T1000 (cell line): Measurements from ENCODE around the gene TEX47.

ENCODE experiments used
- DNase-seq: peaks from one replicate; lab custom pipeline; 2025; ENCODE audit warnings: mixed read lengths; lab: John Stamatoyannopoulos, UW

The TEX47 gene

DNA sequence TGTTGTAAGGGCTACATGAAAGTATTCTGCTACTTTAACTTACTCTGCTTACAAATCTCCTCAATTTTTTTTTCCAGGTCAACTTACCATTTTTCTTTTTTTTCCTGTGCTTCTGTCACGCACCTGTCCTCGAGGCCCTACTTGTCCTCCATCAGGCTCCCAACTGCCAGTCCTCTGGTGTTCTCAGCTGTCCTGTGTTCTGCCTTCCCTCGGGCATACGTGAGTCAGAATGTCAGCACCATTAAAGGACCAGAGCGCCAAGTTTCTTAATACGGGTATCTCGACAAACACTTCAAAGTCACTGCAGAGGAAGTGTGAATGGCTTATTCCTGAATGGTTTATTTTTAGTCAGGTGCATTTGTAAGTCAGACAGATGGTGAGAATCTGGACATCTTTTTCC, at the start of gene TEX47:
Gene TEX47 (minus strand): TSS at position 185 of the 400 bp plus-strand sequence. CDS start 795 bp downstream, outside the sequence.
- DNase-seq: no peak

DNA sequence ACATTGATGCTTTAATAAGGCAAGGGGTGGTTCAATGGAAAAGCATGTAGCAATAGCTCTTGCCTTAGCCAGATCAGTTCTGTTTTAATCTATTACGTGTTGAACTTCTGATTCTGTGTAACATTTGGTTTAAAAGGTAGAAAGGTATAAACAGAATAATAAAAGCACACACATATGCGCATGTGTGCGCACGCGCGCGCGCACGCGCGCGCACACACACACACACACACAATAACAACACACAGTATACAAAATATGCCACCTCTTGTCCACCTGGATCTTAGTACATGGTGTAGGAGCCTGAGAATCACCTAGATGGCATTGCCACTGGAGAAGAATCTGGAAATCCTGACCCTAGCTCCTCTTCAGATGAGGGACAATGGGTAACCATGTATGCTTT, 49.6 kb upstream of the TEX47 start:
- no peak for DNase-seq

DNA sequence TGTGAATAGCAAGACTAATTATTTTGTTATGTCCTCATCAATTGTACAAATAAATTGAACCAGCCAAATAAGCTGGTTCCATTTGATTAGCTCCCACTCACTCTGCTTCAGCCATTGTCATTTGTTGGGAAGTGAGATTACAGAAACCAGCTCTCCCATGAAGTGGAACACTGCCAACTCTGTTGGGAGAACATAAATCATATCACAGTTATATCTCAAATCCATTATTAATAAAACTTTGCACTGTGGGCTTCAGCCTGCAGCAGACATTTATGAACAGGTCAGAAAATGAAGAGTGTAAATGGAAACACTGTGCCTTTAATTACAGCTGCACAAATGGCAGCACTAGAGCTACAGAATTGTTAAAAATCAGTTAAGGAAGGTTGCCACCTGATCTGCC, 46.7 kb upstream of the TEX47 start:
- no peak for DNase-seq

DNA sequence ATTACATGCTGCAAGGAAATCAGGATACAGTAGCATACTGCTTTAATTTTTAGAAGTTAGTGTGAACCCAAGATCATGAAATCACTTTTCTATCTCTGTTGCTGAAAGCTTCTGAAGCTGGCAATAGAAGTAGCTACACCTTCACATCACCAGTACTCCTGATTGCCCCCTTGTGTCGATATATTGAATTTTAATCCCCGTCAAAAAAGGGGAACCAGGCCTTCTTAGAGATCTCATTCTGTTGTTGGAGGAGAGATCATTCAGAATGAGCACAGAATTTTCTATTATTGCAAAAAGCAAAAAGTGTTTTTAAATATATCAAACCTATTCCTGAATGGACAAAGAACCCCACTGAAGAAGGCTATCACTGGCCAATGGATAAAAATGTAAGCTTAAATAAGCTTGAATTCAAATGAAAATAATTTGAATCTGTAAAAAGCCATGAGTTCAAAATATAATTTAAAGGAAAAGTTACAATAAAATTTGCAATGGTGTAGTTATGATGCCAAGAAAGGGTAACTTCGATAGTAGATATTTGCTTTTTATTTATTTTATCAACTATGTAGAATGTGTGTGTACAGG, 39.7 kb upstream of the TEX47 start:
- DNase-seq: no peak

DNA sequence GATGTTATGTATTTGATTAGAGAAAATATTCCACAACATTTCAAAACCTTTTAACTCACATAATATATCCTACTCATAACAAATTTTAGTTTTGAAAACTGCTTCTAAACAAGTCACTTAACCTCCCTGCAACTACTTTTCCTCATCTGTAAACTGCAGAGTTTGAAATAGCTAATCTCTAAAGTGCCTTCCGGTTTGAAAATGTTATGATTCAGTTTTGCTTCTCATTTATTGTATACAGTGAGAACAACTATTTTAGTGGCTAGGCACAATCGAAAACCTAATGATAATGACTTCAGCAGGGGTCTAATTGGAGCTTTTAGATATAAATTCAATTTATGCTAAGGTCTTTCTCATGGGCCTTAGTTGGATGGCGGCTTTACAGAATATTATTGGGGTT, 30.7 kb upstream of the TEX47 start:
- no peak for DNase-seq

DNA sequence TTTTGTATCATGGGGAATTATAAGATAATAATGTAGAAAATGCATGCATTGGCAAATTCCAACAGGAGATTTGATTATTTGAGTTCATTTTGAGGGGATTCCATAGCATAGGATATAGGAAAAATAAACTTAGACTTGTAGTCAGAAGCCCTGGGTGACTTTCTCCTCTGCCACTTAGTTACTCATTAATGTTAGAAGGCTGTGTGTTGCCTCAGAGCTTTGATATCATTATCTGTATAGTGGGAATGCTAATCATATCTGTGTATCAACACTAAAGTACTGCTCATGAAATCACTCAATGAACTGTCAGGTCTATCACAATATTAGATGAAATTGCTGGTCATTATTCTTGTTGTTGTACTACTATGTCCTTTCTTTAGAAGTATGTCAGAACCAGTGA, 23.0 kb upstream of the TEX47 start:
- DNase-seq: no peak

DNA sequence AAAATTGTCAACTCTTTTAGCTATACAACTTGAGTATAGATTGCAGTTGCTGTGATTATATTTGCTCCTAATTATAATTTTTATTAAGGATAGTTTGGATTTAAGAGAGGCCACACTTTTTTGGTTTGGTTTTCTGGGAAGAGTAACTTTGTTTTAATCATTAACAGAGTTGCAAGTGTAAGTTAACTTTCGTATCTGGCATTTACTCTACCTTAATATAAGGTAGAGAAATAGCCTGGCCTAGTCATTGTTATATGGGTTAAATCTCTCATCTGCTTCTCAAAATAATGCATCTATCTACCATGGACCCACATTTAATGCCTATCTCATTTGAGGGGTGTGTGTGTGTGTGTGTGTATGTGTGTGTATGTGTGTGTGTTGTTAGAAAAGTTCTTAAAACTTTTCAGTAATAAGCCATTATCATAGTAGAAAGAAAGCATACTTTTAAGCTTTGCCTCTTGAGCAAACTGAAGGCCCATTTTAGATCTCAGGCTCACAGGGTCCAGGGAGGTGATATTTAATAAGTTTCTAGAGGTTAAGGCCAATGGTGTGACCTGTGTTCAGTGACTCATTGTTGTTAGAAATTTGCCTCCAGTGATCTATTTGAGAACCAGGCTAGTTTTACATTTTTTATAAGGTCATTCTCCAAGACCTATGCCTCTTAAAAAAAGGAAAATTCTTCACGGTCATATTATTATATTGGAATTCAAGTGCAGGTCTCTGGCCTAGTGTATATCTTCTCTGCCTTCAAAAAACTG, 10.9 kb upstream of the TEX47 start:
- DNase-seq: no peak

DNA sequence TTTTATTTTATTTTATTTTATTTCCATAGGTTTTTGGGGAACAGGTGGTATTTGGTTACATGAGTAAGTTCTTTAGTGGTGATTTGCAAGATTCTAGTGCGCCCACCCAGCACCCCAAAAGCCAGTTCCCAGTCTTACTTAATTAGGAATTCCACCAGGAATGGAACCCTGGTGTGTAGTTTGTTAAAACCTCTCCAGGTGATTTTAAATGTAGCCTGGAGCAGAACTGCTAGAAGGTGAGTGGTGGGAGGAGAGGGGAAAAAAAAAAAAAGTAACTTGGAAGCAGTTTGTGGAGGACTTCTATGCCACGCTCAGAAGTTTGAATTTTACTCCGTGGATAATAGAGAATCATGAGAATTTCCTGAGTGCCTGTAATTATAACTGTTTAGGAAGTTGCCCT, 5.5 kb upstream of the TEX47 start:
- DNase-seq: no peak

DNA sequence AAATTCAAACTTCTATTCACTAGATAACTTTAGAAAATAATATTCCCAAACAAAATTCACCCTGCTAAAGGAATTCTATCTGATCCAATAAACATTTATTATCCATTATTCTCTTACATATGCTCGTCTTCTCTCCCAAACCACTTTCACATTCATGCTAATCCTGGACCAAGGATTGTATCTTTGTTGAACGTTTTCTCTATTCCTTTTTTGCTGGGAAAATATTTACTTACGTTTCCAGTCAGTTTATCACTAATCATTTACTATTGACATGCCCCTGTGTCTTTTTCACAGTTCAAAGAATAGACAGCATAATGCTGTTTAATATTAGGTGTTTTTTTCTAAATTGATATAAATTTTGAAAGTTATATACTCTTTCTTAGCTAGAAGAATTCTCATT, 3.2 kb downstream of the TEX47 start:
- DNase-seq: no peak

DNA sequence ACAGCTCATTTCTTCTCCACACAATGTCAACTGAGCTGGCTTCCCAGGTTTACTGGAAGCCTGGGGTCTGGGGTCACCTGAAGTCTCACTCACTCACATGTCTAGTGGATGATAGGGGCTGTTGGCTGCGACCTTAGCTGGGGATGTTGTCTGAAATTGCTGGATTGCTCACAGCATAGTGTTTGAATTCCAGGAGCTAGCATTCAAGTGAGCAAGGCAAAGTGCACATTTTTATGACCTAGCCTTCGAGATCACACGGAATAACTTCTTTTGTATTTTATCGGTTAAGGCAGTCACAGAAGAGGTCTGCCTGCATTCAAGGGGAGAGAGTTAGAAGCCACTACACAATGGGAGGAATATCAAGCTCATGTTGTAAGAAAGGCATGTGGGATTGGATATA, 3.6 kb downstream of the TEX47 start:
- DNase-seq: no peak

DNA sequence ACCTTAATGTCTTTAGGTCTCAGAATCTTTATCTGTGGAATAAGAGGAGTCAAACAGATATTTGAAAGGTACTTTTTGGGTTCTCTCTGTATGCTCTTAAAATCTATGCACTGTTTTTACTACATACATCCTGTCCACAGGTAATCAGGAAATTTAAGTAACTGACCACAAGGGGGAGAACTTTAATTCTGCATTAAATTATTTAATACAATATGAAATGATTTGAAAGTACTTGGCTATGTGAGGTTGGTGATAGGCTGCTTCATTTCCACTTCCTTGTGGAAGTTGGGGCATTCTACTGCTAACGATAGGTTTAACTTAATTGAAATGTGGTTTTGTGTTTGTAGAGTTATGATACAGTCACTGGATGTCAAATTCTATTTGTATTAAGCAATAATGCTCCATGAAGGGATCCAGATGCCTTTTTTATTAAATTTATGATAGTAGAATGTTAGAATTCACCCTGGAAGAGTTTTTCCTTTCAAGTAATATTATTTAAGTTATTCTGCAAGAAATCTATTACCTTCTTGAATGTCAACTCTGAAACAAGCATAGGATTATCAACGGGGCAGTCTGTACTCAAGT, 6.0 kb downstream of the TEX47 start:
- DNase-seq: no peak

DNA sequence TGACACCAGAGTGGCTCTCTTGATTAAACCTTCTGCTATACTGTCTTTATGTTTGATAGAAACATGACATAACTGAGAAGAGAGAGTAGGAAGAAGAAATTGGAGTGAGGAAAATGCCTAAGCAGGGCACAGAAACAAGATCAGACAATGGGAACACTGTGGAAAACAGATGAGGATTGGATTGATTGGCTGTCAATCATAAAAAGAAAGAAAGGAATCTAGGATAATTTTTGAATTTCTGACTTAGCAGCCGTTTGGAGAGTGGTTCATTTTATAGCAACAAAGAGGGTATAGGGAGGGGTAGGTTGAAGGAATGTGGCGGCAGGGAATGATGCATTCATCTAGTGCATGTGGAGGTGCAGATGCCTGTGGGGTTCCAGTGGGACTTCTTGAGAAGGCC, 7.8 kb downstream of the TEX47 start:
- no peak for DNase-seq

DNA sequence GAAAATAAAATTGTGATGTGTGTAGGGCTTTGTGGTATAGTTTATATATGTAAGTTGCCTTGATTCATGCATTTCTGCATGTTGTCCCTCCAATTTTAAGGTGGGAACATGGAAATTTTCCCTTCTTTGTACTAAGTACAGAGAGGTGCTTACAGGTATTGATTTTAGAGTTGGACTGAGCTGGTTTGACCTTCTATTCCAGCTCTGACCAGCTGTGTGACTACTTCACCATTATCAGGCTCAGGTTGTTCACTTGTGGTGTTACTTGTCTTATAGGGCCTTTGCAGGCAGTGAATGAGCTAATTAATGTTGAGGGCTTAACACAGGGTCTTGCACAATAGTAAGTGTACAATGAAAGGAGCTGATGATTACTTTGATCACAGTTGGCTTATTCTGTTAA, 19.7 kb downstream of the TEX47 start:
- no peak for DNase-seq

DNA sequence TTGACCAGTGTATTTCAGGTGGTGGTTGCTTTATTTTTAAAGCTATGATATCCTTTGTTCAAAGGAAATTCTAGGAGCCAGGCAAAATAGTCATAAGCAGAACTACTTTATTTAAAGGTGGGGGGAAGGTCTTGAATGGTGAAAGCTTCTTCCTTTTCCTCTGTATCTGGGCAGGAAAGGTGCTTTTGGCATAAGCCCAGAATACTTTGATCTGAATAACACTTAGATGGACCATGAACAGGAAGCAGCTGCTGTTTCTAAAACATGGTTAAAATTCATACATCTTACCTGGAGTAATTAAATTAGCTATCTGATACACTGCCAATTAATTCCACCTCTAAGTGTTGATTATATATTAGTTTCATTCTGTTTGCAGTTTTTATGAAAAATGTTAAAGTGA, 22.8 kb downstream of the TEX47 start:
- no peak for DNase-seq

DNA sequence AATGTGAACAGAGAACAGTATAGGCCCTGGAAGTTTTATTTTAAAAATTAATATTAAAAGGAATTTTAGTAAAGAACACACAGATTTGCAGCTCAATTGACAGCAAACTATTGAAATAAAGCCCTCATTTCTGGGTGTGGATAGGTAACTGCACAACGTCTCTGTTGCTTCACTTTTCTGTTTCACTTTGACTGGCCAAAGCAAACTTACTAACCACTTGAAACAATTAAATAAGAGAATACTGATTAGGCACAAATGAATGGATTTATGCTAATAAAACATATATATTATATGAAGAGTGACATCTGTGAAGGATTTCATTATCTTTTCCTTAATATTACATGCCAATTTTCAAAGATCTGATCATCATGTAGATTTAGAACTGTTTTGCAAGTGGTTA, 24.1 kb downstream of the TEX47 start:
- DNase-seq: no peak

DNA sequence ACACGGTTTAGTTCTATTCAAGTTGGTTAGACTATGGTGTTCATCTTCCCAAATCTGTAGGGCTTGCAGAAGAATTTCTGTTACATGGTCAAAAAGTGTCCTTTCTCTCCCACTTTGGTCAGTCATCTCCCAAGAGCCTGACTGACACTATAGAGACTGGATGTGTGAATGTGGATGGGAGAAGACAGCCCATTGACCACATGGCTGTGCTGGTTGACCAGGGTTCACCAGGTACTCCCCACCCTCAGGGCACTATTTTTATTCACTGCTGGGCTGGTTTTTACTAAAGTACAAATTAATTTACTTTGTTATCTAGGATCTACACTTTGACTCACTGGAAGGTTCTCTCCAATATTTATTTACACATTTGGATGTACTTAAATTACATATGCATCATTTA, 33.8 kb downstream of the TEX47 start:
- DNase-seq: no peak

DNA sequence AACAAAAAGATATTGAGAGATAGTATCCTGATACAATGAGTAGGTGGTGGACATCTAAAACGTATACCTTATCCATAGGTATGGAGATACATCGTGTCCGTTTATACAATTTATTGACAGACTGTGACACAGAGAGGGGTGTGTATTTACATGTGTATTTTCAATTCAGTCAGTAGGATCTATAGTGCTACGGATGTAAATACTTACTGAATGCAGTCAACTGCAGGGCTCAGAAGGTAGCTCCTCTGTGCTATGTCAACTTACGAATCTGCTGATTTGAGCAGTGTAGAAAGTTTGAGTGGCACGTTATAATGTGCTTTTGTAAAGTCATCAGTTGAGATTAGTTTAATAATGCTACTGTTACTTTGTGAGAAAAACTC, 35.4 kb downstream of the TEX47 start:
- DNase-seq: no peak

DNA sequence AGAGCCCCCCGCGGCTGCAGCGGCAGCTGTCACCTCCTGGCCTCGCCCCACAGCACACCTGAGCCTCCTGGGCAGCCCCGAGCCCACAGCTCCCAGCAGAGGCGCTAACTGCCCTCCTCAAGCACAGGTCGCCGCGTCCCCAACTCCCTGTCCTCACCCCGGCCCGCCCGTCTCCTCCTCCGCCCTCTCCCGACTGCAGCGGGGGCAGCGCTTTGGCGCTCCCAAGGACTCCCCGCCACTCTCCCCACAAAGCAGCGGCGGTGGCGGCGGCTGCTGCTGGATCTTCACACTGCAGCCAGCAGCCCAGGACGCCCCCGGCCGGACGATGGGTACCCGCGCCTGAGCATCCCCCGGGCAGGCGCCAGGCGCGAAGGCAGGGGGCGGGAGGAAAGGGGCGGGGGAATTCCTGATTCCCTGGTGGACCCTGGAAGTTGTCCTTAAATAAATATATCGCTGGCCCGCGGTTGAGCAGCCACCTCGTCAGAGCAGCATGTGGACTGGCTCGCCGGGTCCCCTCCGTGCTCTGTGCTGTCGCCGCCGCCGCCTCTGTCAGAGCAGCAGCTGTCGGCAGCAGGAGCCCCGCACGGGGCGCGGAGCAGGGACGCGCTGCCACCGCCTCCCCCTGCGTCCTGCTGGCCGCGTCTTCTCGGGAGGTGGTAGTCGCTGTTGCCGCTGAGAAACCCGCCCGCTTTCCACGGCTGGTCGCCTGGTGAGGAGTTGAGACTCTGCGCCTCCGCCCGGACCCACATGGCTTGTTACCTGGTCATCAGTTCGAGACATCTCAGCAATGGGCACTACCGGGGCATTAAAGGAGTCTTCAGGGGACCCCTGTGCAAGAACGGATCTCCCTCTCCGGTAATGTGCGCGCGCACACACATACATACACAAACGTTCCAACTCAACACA, 36.1 kb downstream of the TEX47 start, which contains the start of gene ZNF804B:
Gene ZNF804B (plus strand): TSS at position 471 of the 906 bp plus-strand sequence. CDS start 277 bp downstream, at position 748.
- DNase-seq: no peak

DNA sequence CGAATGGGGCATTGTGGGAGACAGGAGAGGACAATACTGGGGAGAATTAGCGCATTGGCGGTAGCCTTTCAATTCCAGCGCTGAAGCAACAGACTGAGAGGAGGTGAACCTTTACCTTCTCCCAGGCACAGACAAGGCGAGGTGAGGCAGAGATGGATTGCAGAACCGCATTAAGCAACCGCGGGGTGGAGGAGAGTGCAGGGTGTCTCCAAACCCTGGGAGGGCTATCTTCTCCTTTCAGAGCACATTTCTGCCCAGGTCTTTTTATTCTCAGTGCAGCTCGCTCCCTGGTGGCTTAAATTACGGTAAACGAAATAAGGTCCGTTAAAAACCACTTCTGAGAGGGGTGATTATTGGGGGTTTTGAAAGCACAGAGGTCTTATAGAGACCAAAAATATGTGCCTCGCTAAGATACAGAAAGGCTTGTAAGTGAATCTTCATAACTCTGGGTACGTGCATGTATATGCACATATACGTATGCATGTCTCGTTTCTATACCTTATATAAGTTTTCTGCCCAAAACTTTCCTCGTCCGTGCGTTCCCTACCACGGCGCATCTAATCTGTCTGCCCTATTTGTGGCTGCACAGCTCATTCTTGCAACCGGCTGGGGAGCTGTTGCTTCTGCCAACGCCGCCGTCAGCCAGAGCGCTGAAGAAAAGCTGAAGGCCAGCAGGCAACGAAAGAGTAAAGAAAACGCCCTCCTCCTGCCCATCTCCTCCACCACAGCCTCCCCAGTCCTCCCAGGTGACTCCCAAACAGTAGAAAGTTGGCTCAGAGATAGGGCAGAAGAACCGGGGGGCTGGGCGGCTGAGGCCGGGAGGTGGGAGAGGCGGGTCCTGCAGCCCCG, 36.9 kb downstream of the TEX47 start:
- no peak for DNase-seq

DNA sequence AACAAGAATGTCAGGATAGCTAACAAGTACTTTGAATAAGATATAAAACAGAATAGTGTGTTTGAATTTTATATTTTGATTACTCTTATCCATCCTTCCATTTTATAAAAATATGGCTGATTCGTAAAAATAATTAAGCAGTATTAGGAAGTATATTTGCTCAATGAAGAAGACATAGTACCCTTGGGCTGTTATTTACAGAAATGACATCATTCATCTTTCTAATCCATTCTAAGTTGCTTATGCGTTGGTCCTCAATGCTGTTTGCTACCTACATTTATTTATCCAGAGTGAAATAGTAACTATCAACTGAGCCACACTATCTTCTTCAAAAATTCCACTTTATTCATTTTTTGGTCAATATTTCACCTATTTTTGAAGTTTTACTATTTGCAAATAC, 38.2 kb downstream of the TEX47 start:
- DNase-seq: no peak

DNA sequence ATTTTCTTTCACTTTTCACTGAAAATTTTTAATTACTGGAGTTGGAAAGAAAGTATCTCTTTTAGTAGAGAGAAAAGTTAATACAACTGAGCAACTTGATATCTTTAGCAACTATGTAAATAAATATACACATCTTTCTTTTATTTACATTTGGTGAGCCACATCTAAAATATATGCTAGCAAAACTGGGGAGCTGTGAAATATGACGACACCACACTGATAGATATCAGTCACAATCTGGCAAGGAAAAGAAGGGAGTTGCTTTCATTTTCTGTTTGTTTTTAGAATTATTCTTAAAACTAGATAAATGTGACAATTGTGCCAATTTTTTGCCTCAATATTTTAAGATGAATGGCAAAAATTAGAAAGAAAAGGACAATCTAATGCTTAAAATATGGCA, 38.7 kb downstream of the TEX47 start:
- no peak for DNase-seq

DNA sequence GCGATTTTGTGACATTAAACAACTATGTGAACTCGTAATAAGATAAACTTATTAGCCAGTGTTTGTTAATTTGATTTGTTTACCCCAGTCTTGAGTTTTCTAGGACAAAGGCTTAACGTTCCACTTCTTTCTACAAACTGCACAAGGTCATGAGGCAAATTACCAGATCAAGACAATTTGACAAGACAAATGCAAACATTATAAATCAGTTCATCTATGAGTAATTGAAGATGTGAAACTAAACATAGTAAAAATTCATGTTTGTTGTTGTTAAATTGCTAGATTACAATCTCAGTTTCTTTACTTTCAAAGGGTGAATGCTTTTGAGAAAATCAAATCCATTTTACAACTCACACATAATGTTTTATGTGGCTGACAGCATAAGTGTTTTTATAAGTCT, 49.4 kb downstream of the TEX47 start:
- DNase-seq: no peak
